Measurements from ENCODE around the gene DPM2. TPM values are rescaled to one million over a fixed set of nuclear protein-coding genes. Genes with fewer than 3 reads are reported as not detected.

Gene DPM2
- total and polyA plus RNA-seq, 2 of the 4 experiments (the other 2 are of a cell fraction), result 10.8 to 60.6 TPM

GRCh38 chr9:127977009-127977883 is 39.6 kb upstream of the DPM2 start:
- peak overlapping the region; percentile 77 for H2AK9ac ChIP-seq (replicated peaks; ENCODE audit: low read depth, low read length, poor library complexity)
- H2BK5ac ChIP-seq (ENCODE audit: low read depth, low read length, poor library complexity, severe bottlenecking), result no peak overlapping the region
- DNase-seq, result no peak
- H3K56ac ChIP-seq (ENCODE audit: extremely low read depth, insufficient read depth, low read length), result no peak overlapping the region
- H2BK120ac ChIP-seq (ENCODE audit: low read depth, low read length), result no peak overlapping the region
- ATAC-seq (ENCODE audit: low read depth), result no peak
- dilution Hi-C loops (cut with HindIII; ENCODE audit: low sequenced_read_pairs, unreplicated experiment), result no loop called here
- peak overlapping the region; percentile 29; the same call in 1 of the 2 replicates for H3K4ac ChIP-seq (ENCODE audit: low read depth, low read length)
- H3K14ac ChIP-seq (replicated peaks; ENCODE audit: low read depth, low read length), result peak overlapping the region; percentile 24; the same call in 1 of the 2 replicates
- H3K79me1 ChIP-seq (ENCODE audit: low read depth in 1 of 2, low read length in 2 of 2), result peaks cover 24 to 80% of the 10 kb centered on the region in 2 experiments
- TF ChIP-seq USF2 (IDR thresholded peaks at IDR 0.05; ENCODE audit: low read depth, low read length) (no peak), FOS (IDR thresholded peaks at IDR 0.05; ENCODE audit: low read depth, low read length) (no peak)
- no peak overlapping the region for H4K5ac ChIP-seq (ENCODE audit: low read depth, low read length)
- H3K9ac ChIP-seq (ENCODE audit: low read depth, low read length), result no peak overlapping the region
- no peaks in the 10 kb centered on the region for H3K36me3 ChIP-seq (ENCODE audit: control insufficient read depth, insufficient read depth, low read length)
- POLR2A ChIA-PET (ENCODE audit: unreplicated experiment), result interaction anchor here (0.9 kb wide), 1 partner anchor 123 kb away, joined by 3 read pairs; no protein-coding TSS in a partner anchor
- CTCF ChIA-PET, result interaction anchor here (0.6 to 2.2 kb wide), 3 partner anchors 11 to 58 kb away, joined by 3 to 8 read pairs (median 4); no protein-coding TSS in a partner anchor
- peak overlapping the region; percentile 23; the same call in 1 of the 2 replicates for H3K23ac ChIP-seq (ENCODE audit: low read depth, low read length)
- H3K9me1 ChIP-seq (ENCODE audit: insufficient read depth, low read length), result peaks cover 11% of the 10 kb centered on the region; the same call in 1 of the 2 replicates
- intact Hi-C loops (cut with micrococcal nuclease), result no loop called here
- no TSS peak for BruUV-seq (replicated peaks)
- H3K4me1 ChIP-seq (ENCODE audit: control insufficient read depth, insufficient read depth, low read length), result peaks cover 36% of the 10 kb centered on the region
- peak overlapping the region; percentile 71 for H3K4me2 ChIP-seq (ENCODE audit: low read depth, low read length)
- peaks cover 76% of the 10 kb centered on the region for H4K20me1 ChIP-seq (ENCODE audit: insufficient read depth, low read length)
- no peaks in the 10 kb centered on the region for H3K9me3 ChIP-seq (ENCODE audit: control insufficient read depth, insufficient read depth, low read length)
- no peak overlapping the region for H2BK20ac ChIP-seq (ENCODE audit: low read depth, low read length)
- H2AK5ac ChIP-seq (ENCODE audit: low read depth, low read length), result peak overlapping the region; percentile 17; the same call in 1 of the 2 replicates
- in situ Hi-C loops (cut with MboI; ENCODE audit: low sequenced_read_pairs), result no loop called here
- peak overlapping the region; percentile 9 for H2AFZ ChIP-seq (replicated peaks; ENCODE audit: low read length, poor library complexity)
- no peaks in the 10 kb centered on the region for H3K27me3 ChIP-seq (ENCODE audit: control insufficient read depth, insufficient read depth, low read length)
- no peak overlapping the region for H2BK15ac ChIP-seq (ENCODE audit: low read depth, low read length)
- H3K27ac ChIP-seq (ENCODE audit: insufficient read depth, low read length), result no peak overlapping the region
- no peak overlapping the region for H3K18ac ChIP-seq (ENCODE audit: low read depth, low read length)
- no peak overlapping the region; the same call in 1 of the 2 replicates for H3K4me3 ChIP-seq (ENCODE audit: insufficient read depth, low read depth, low read length)
- WGBS, 2 experiments (ENCODE audit: extremely low coverage in 2 of 2, insufficient read length in 1 of 2), result no CpG with 5 or more reads among the region's 7 CpGs
- peak overlapping the region; percentile 27; the same call in 1 of the 2 replicates for H4K91ac ChIP-seq (ENCODE audit: insufficient read depth, low read depth, low read length)
- H4K8ac ChIP-seq (ENCODE audit: low read depth in 2 of 2, low read length in 2 of 2), result no peak overlapping the region

Measured in IMR-90 (cell line).